ENCODE measurements around the gene LONP1. TPM values are rescaled to one million over a fixed set of nuclear protein-coding genes. Genes with fewer than 3 reads are reported as not detected.

Gene LONP1
- total RNA-seq, 2 experiments from 2014 or later: 324 to 342 TPM

GRCh38 chr19:5687360-5688198 is 32.4 kb downstream of the LONP1 start:
- ChIA-PET POLR2A (interaction anchor here (0.6 to 20.6 kb wide), 5 partner anchors 10 to 100 kb away, joined by 3 to 516 read pairs (median 10); partner anchors contain the start of genes CATSPERD, LONP1, SAFB and SAFB2), CTCF (interaction anchor here (0.7 to 5.0 kb wide), 13 partner anchors 12 to 140 kb away, joined by 3 to 32 read pairs (median 5); partner anchors contain the start of genes CATSPERD, LONP1, SAFB and SAFB2)
- TF ChIP-seq CTCF (IDR thresholded peaks at IDR 0.05): peak; percentile 60
- no peak for ATAC-seq
- H3K27me3 Mint-ChIP-seq: no peaks in the 10 kb centered on the region
- H3K27ac Mint-ChIP-seq: no peak overlapping the region
- H3K4me3 Mint-ChIP-seq: peak overlapping the region; percentile 75
- H3K9me3 Mint-ChIP-seq: no peaks in the 10 kb centered on the region
- peaks cover 26% of the 10 kb centered on the region for H3K36me3 Mint-ChIP-seq (ENCODE audit: low read depth)
- intact Hi-C loops (cut with micrococcal nuclease): no loop called here
- no peak for DNase-seq
- H3K4me1 Mint-ChIP-seq (ENCODE audit: low read depth): peaks cover 16% of the 10 kb centered on the region

- no peaks in the 10 kb centered on the region for H3K9me3 Mint-ChIP-seq
- TF ChIP-seq CTCF (IDR thresholded peaks at IDR 0.05): peak; percentile 87
- CTCF ChIA-PET: interaction anchor here (0.7 to 5.0 kb wide), 16 partner anchors 11 to 139 kb away, joined by 3 to 32 read pairs (median 4); partner anchors contain the start of genes CATSPERD, LONP1, SAFB and SAFB2
- peak; percentile 76 for ATAC-seq
- H3K4me1 Mint-ChIP-seq (ENCODE audit: low read depth): peaks cover 13% of the 10 kb centered on the region
- peak overlapping the region; percentile 90 for H3K27ac Mint-ChIP-seq
- intact Hi-C loops (cut with micrococcal nuclease): no loop called here
- H3K36me3 Mint-ChIP-seq (ENCODE audit: low read depth): peaks cover 18% of the 10 kb centered on the region
- POLR2A ChIA-PET: interaction anchor here (0.7 to 20.6 kb wide), 7 partner anchors 10 to 216 kb away, joined by 3 to 516 read pairs (median 4); partner anchors contain the start of genes CATSPERD, LONP1, NDUFA11 and SAFB
- peak overlapping the region; percentile 75 for H3K4me3 Mint-ChIP-seq
- peak; percentile 100 for DNase-seq
- H3K27me3 Mint-ChIP-seq: no peaks in the 10 kb centered on the region
Observed at GRCh38 chr19:5686647-5687359, 33.1 kb downstream of the LONP1 start.

- H3K27me3 Mint-ChIP-seq: no peaks in the 10 kb centered on the region
- peak overlapping the region; percentile 75 for H3K4me3 Mint-ChIP-seq
- intact Hi-C loops (cut with micrococcal nuclease): no loop called here
- ChIA-PET POLR2A (interaction anchor here (0.7 to 20.6 kb wide), 6 partner anchors 9 to 217 kb away, joined by 3 to 516 read pairs (median 7); partner anchors contain the start of genes CATSPERD, LONP1, NDUFA11 and SAFB), CTCF (interaction anchor here (0.8 to 5.0 kb wide), 10 partner anchors 28 to 139 kb away, joined by 3 to 32 read pairs (median 5); partner anchors contain the start of genes CATSPERD, LONP1, SAFB and SAFB2)
- peak overlapping the region; percentile 90 for H3K27ac Mint-ChIP-seq
- no peaks in the 10 kb centered on the region for H3K9me3 Mint-ChIP-seq
- no peak for DNase-seq
- peaks cover 16% of the 10 kb centered on the region for H3K4me1 Mint-ChIP-seq (ENCODE audit: low read depth)
- peaks cover 13% of the 10 kb centered on the region for H3K36me3 Mint-ChIP-seq (ENCODE audit: low read depth)
- no peak for ATAC-seq
- no peak for TF ChIP-seq CTCF (IDR thresholded peaks at IDR 0.05)
Observed at GRCh38 chr19:5686326-5686646, 33.7 kb downstream of the LONP1 start.

- DNase-seq (no peak), ATAC-seq (no peak)
- Mint-ChIP-seq H3K4me1 (ENCODE audit: low read depth) (peaks cover 19% of the 10 kb centered on the region), H3K27me3 (no peaks in the 10 kb centered on the region), H3K27ac (no peak overlapping the region), H3K9me3 (no peaks in the 10 kb centered on the region), H3K36me3 (ENCODE audit: low read depth) (no peaks in the 10 kb centered on the region), H3K4me3 (no peak overlapping the region)
- CTCF ChIA-PET: no interaction called here
- intact Hi-C loops (cut with micrococcal nuclease): loop anchor here (5.0 kb wide), 1 partner anchor 63 kb away; the partner anchor contains the start of genes SAFB and SAFB2
- POLR2A ChIA-PET: interaction anchor here (20.6 kb wide), 1 partner anchor 28 kb away, joined by 516 read pairs; the partner anchor contains the start of genes CATSPERD and LONP1
- TF ChIP-seq CTCF (IDR thresholded peaks at IDR 0.05): no peak
Observed at GRCh38 chr19:5684694-5685430, 35.1 kb downstream of the LONP1 start.

All from activated CD8-positive, alpha-beta T cell treated with anti-CD3 and anti-CD28 coated beads for 36 hours (primary cell).